H1 (cell line): Measurements from ENCODE around the gene RGS6. TPM values are rescaled to one million over a fixed set of nuclear protein-coding genes. Genes with fewer than 3 reads are reported as not detected.

Experiments used
- CTCF ChIA-PET: fragments of 300-600 bp; sonication (Branson Sonifier 250); formaldehyde crosslinking; loops from one replicate; lab custom pipeline; 2021; ENCODE audit not compliant: partially characterized antibody; lab: Charles Lee
- POLR2A ChIA-PET: fragments of 300-600 bp; sonication (Branson Sonifier 250); formaldehyde crosslinking; loops from one replicate; lab custom pipeline; 2021; ENCODE audit warnings: inconsistent platforms; ENCODE audit not compliant: partially characterized antibody; lab: Charles Lee
- DNase-seq, 2 experiments: peaks; one replicate each; pipeline versions ENCODE4 v3.0.0 to v3.0.0-alpha.2; 2010 to 2022; ENCODE audit warnings: low spot score in 2 of 2, low read depth in 1 of 2, mixed read lengths in 1 of 2
- FAIRE-seq: peaks from 2 replicates; lab custom pipeline; 2011; peaks lifted over from hg19 to GRCh38; lab: Jason Lieb, UNC
- H2AFZ ChIP-seq: 2 replicates; pipeline ENCODE4 v1.8.1; 2012; ENCODE audit warnings: low read length, inconsistent platforms
- H2AK5ac ChIP-seq: 2 replicates; pipeline ENCODE4 v1.6.1; 2013; ENCODE audit warnings: low read depth, low read length
- H2BK120ac ChIP-seq: replicated peaks from 2 replicates; pipeline ENCODE3; 2013; ENCODE audit warnings: low read depth, low read length, inconsistent platforms
- H2BK12ac ChIP-seq: 2 replicates; pipeline ENCODE4 v1.6.1; 2013; ENCODE audit warnings: low read depth, low read length
- H2BK15ac ChIP-seq: 2 replicates; pipeline ENCODE4 v1.6.1; 2013; ENCODE audit warnings: low read length
- H2BK20ac ChIP-seq: 2 replicates; pipeline ENCODE4 v1.6.1; 2013; ENCODE audit warnings: low read length
- H2BK5ac ChIP-seq: 2 replicates; pipeline ENCODE4 v1.6.1; 2013; ENCODE audit warnings: low read depth, low read length
- H3K14ac ChIP-seq: 2 replicates; pipeline ENCODE4 v1.6.1; 2013; ENCODE audit warnings: inconsistent platforms; ENCODE audit not compliant: insufficient read length
- H3K18ac ChIP-seq: 2 replicates; pipeline ENCODE4 v1.6.1; 2013; ENCODE audit warnings: low read length; ENCODE audit errors: extremely low read depth
- H3K23ac ChIP-seq: 2 replicates; pipeline ENCODE4 v1.6.1; 2013; ENCODE audit warnings: inconsistent platforms; ENCODE audit not compliant: insufficient read length
- H3K23me2 ChIP-seq: 2 replicates; pipeline ENCODE4 v1.6.1; 2013; ENCODE audit warnings: low read depth, low read length
- H3K27ac ChIP-seq: 2 replicates; pipeline ENCODE4 v1.6.1; 2011; ENCODE audit warnings: low read depth, low read length, inconsistent platforms
- H3K27me3 ChIP-seq, 4 experiments: replicated peaks in 1 of 4; 1 replicate in 1 of 4; 2 replicates in 3 of 4; pipeline versions ENCODE4 v1.6.1 to v1.8.1; 2011 to 2013; ENCODE audit warnings: low read length in 3 of 4, mild to moderate bottlenecking in 3 of 4, inconsistent platforms in 2 of 4, mixed read lengths in 2 of 4, moderate library complexity in 1 of 4; ENCODE audit not compliant: control insufficient read depth in 3 of 4, insufficient read depth in 3 of 4; ENCODE audit errors: extremely low read depth in 1 of 4
- H3K36me3 ChIP-seq, 4 experiments: 2 replicates each; pipeline versions ENCODE4 v1.6.1 to v1.8.1; 2011 to 2013; ENCODE audit warnings: mild to moderate bottlenecking in 4 of 4, low read length in 3 of 4, moderate library complexity in 2 of 4, control low read depth in 1 of 4, inconsistent platforms in 1 of 4; ENCODE audit not compliant: insufficient read depth in 4 of 4, control insufficient read depth in 2 of 4
- H3K4ac ChIP-seq: replicated peaks from 2 replicates; pipeline ENCODE3; 2013; ENCODE audit warnings: low read length, low read depth, mixed read lengths, inconsistent platforms; ENCODE audit not compliant: insufficient read length
- H3K4me1 ChIP-seq, 4 experiments: replicated peaks in 1 of 4; 1 replicate in 1 of 4; 2 replicates in 3 of 4; pipeline versions ENCODE4 v1.6.1 to v1.8.1; 2011 to 2013; ENCODE audit warnings: low read length in 3 of 4, inconsistent platforms in 2 of 4, mixed read lengths in 1 of 4; ENCODE audit not compliant: insufficient read depth in 4 of 4, control insufficient read depth in 3 of 4
- H3K4me2 ChIP-seq, 2 experiments: 2 replicates each; pipeline versions ENCODE4 v1.6.1 to v1.8.1; 2011 to 2013; ENCODE audit warnings: low read depth in 2 of 2, low read length in 2 of 2, control low read depth in 1 of 2, inconsistent platforms in 1 of 2, mild to moderate bottlenecking in 1 of 2; ENCODE audit not compliant: insufficient read depth in 1 of 2
- H3K4me3 ChIP-seq, 4 experiments: fragments of 200-600, 300-600 bp in 1 of 4; sonication (generic), shearing (Covaris generic), sonication (Bioruptor Twin) in 1 of 4; 2 replicates each; pipeline versions ENCODE4 v1.5.1 to v1.8.1; 2011 to 2016; ENCODE audit warnings: low read length in 4 of 4, low read depth in 3 of 4, control low read depth in 2 of 4, inconsistent platforms in 2 of 4, mild to moderate bottlenecking in 2 of 4, mixed read lengths in 1 of 4, moderate library complexity in 1 of 4; ENCODE audit not compliant: insufficient read depth in 2 of 4; ENCODE audit errors: extremely low read depth in 1 of 4
- H3K56ac ChIP-seq: replicated peaks from 2 replicates; pipeline ENCODE3; 2013; ENCODE audit warnings: low read depth, mild to moderate bottlenecking, mixed read lengths, low read length, inconsistent platforms; ENCODE audit not compliant: insufficient read length
- H3K79me1 ChIP-seq: 2 replicates; pipeline ENCODE4 v1.6.1; 2013; ENCODE audit warnings: low read depth, low read length, control low read depth
- H3K79me2 ChIP-seq, 2 experiments: 2 replicates each; pipeline versions ENCODE4 v1.6.1 to v1.8.1; 2012 to 2013; ENCODE audit warnings: low read length in 2 of 2, mild to moderate bottlenecking in 2 of 2, inconsistent platforms in 1 of 2; ENCODE audit not compliant: insufficient read depth in 2 of 2, control insufficient read depth in 1 of 2
- H3K9ac ChIP-seq, 4 experiments: replicated peaks in 1 of 4; 1 replicate in 1 of 4; 2 replicates in 3 of 4; pipeline versions ENCODE4 v1.6.1 to v1.8.1; 2011 to 2013; ENCODE audit warnings: low read depth in 3 of 4, low read length in 3 of 4, control low read depth in 2 of 4, mild to moderate bottlenecking in 2 of 4, moderate library complexity in 2 of 4, inconsistent platforms in 1 of 4; ENCODE audit errors: extremely low read depth in 1 of 4
- H3K9me3 ChIP-seq, 2 experiments: 2 replicates each; pipeline versions ENCODE4 v1.6.1 to v1.8.1; 2012 to 2013; ENCODE audit warnings: mild to moderate bottlenecking in 2 of 2, moderate library complexity in 2 of 2, control low read depth in 1 of 2, inconsistent platforms in 1 of 2, low read depth in 1 of 2, low read length in 1 of 2, mixed read lengths in 1 of 2; ENCODE audit not compliant: insufficient read depth in 2 of 2
- H4K20me1 ChIP-seq, 2 experiments: replicated peaks in 1 of 2; 2 replicates each; pipeline versions ENCODE3 to v1.8.1; 2011 to 2013; ENCODE audit warnings: inconsistent platforms in 2 of 2, low read length in 2 of 2, mild to moderate bottlenecking in 1 of 2; ENCODE audit not compliant: insufficient read depth in 2 of 2, control insufficient read depth in 1 of 2
- H4K5ac ChIP-seq: 2 replicates; pipeline ENCODE4 v1.6.1; 2013; ENCODE audit warnings: low read length, low read depth, mixed read lengths, inconsistent platforms; ENCODE audit not compliant: insufficient read length
- H4K8ac ChIP-seq: 2 replicates; pipeline ENCODE4 v1.8.0; 2013; ENCODE audit warnings: mild to moderate bottlenecking, moderate library complexity, low read length, inconsistent platforms; ENCODE audit not compliant: insufficient read depth; ENCODE audit errors: extremely low read depth
- H4K91ac ChIP-seq: replicated peaks from 2 replicates; pipeline ENCODE3; 2013; ENCODE audit warnings: low read length, mixed read lengths, inconsistent platforms; ENCODE audit not compliant: insufficient read length
- BACH1 ChIP-seq: IDR thresholded peaks from 2 replicates; pipeline ENCODE4 v1.6.1; 2012; ENCODE audit warnings: low read length, improper control_type of control experiment
- BCL11A ChIP-seq, 2 experiments: IDR thresholded peaks; one replicate each; pipeline ENCODE4 v1.6.1; 2011; ENCODE audit warnings: low read depth in 2 of 2, low read length in 2 of 2, mild to moderate bottlenecking in 2 of 2
- CEBPB ChIP-seq: IDR thresholded peaks from 2 replicates; pipeline ENCODE4 v1.6.1; 2012; ENCODE audit warnings: low read depth, low read length
- CHD1 ChIP-seq: IDR thresholded peaks from 2 replicates; pipeline ENCODE4 v1.6.1; 2012; ENCODE audit warnings: low read depth, low read length, improper control_type of control experiment
- EGR1 ChIP-seq: IDR thresholded peaks from 2 replicates; pipeline ENCODE4 v1.6.1; 2011; ENCODE audit warnings: low read depth, low read length, borderline replicate concordance
- EP300 ChIP-seq, 2 experiments: IDR thresholded peaks; 1 replicate in 1 of 2; 2 replicates in 1 of 2; pipeline ENCODE4 v1.6.1; 2011 to 2012; ENCODE audit warnings: low read depth in 2 of 2, low read length in 2 of 2, mild to moderate bottlenecking in 2 of 2, borderline replicate concordance in 1 of 2, inconsistent platforms in 1 of 2, moderate library complexity in 1 of 2
- GTF2F1 ChIP-seq: IDR thresholded peaks from 2 replicates; pipeline ENCODE4 v1.6.1; 2012; ENCODE audit warnings: low read depth, low read length, improper control_type of control experiment, borderline replicate concordance
- HDAC2 ChIP-seq, 2 experiments: fragments of 300-600 bp in 1 of 2; sonication (generic) in 1 of 2; IDR thresholded peaks; 2 replicates each; pipeline ENCODE4 v1.6.1; 2011 to 2012; ENCODE audit warnings: low read depth in 2 of 2, low read length in 2 of 2, mild to moderate bottlenecking in 2 of 2, moderate library complexity in 2 of 2, borderline replicate concordance in 1 of 2, inconsistent platforms in 1 of 2
- KDM1A ChIP-seq: fragments of 200-600, 300-600 bp; sonication (generic); IDR thresholded peaks from 2 replicates; pipeline ENCODE4 v1.7.1; 2016; ENCODE audit warnings: mild to moderate bottlenecking, low read length, borderline replicate concordance
- KDM4A ChIP-seq: IDR thresholded peaks from one replicate; pipeline ENCODE4 v1.7.1; 2012; ENCODE audit warnings: low read depth, mild to moderate bottlenecking, moderate library complexity, low read length, inconsistent platforms; ENCODE audit not compliant: severe bottlenecking
- RXRA ChIP-seq: IDR thresholded peaks from 2 replicates; pipeline ENCODE4 v1.6.1; 2011; ENCODE audit warnings: low read depth, mild to moderate bottlenecking, low read length, moderate library complexity; ENCODE audit not compliant: insufficient read depth
- TBP ChIP-seq: IDR thresholded peaks from 2 replicates; pipeline ENCODE4 v1.6.1; 2011; ENCODE audit warnings: low read depth, low read length, improper control_type of control experiment
- WGBS, 2 experiments: shearing (Covaris generic) in 1 of 2; methylation state at CpG; one replicate each; pipeline versions ENCODE4 v1.1.6 to v1.1.7; 2013 to 2015; ENCODE audit warnings: low lambda C conversion rate in 2 of 2, mixed read lengths in 2 of 2, inconsistent platforms in 1 of 2, low coverage in 1 of 2, missing lambda C conversion rate in 1 of 2; ENCODE audit not compliant: insufficient replicate concordance in 2 of 2, insufficient coverage in 1 of 2, insufficient read length in 1 of 2; ENCODE audit errors: extremely low coverage in 1 of 2, missing lambda C conversion rate in 1 of 2; 5-methylcytosine and 5-hydroxymethylcytosine counted together
- polyA plus RNA-seq, 7 experiments: library from polyadenylated mRNA; depleted of rRNA in 3 of 7; stranded (reverse) in 5 of 7; unstranded in 2 of 7; fragments of >200 nt in 5 of 7; fragments of 200-250 nt in 2 of 7; gene quantifications; 1 replicate in 5 of 7; 2 replicates in 1 of 7; 4 replicates in 1 of 7; pipeline versions ENCODE4 v1.2.1 to v1.2.3, GENCODE V29; 2011 to 2013; ENCODE audit warnings: missing spikeins in 2 of 7, mixed read lengths in 2 of 7
- total RNA-seq: library from RNA; stranded (reverse); fragmentation: NEBNext Ultra II Directional; extraction: Animal tissue kit (Norgen Biotek cat#: 25700); gene quantifications from 2 replicates; pipeline ENCODE4 v1.2.1, GENCODE V29; 2021
- TF ChIP-seq, protein P1 (sequence below): IDR thresholded peaks from 2 replicates; pipeline ENCODE4 v1.6.1; 2012; ENCODE audit warnings: low read length, inconsistent platforms

Gene RGS6
- total and polyA plus RNA-seq, 2 of the 8 experiments (the other 6 are each of a cell fraction or from before 2014, with no cell fraction given), result 0.26 to 1.1 TPM

- Histone ChIP-seq H3K27ac (no peak overlapping the region), H4K5ac (no peak overlapping the region), H2BK120ac (no peak overlapping the region), H3K36me3 (no peaks in the 10 kb centered on the region), H3K4me1 (no peaks in the 10 kb centered on the region), H3K23me2 (no peaks in the 10 kb centered on the region), H3K4me3 (no peak overlapping the region), H2BK20ac (no peak overlapping the region), H2AK5ac (no peak overlapping the region), H3K56ac (no peak overlapping the region), H4K8ac (no peak overlapping the region), H3K4me2 (no peak overlapping the region), H2AFZ (no peak overlapping the region), H3K23ac (no peak overlapping the region), H3K9ac (no peak overlapping the region), H3K18ac (no peak overlapping the region), H3K79me1 (no peaks in the 10 kb centered on the region), H3K4ac (no peak overlapping the region), H3K79me2 (no peaks in the 10 kb centered on the region), H3K9me3 (no peaks in the 10 kb centered on the region), H2BK15ac (no peak overlapping the region), H2BK5ac (no peak overlapping the region), H3K27me3 (no peaks in the 10 kb centered on the region), H4K91ac (no peak overlapping the region), H3K14ac (no peak overlapping the region), H4K20me1 (no peaks in the 10 kb centered on the region), H2BK12ac (no peak overlapping the region)
- DNase-seq, result no peak
- CTCF ChIA-PET, result interaction anchor here (1.0 to 1.4 kb wide), 2 partner anchors 13 to 27 kb away, joined by 3 read pairs; no protein-coding TSS in a partner anchor
- 93% methylated on average over 9 of the region's 9 CpGs; no CpG with 5 or more reads in 1 of the 2 experiments for WGBS, 2 experiments
- POLR2A ChIA-PET, result no interaction called here
- FAIRE-seq, result no peak
- TF ChIP-seq EGR1 (no peak), TBP (no peak), HDAC2 (IDR thresholded peaks at IDR 0.05; ENCODE audit: borderline replicate concordance in 1 of 2, low read depth in 2 of 2, low read length in 2 of 2) (no peak), BACH1 (no peak), KDM1A (no peak), KDM4A (no peak), GTF2F1 (no peak), CEBPB (no peak), BCL11A (IDR thresholded peaks at IDR 0.05; ENCODE audit: low read depth in 2 of 2, low read length in 2 of 2) (no peak), EP300 (IDR thresholded peaks at IDR 0.05; ENCODE audit: borderline replicate concordance in 1 of 2, low read depth in 2 of 2, low read length in 2 of 2) (no peak), RXRA (no peak), CHD1 (no peak)
- TF ChIP-seq, protein P1, sequence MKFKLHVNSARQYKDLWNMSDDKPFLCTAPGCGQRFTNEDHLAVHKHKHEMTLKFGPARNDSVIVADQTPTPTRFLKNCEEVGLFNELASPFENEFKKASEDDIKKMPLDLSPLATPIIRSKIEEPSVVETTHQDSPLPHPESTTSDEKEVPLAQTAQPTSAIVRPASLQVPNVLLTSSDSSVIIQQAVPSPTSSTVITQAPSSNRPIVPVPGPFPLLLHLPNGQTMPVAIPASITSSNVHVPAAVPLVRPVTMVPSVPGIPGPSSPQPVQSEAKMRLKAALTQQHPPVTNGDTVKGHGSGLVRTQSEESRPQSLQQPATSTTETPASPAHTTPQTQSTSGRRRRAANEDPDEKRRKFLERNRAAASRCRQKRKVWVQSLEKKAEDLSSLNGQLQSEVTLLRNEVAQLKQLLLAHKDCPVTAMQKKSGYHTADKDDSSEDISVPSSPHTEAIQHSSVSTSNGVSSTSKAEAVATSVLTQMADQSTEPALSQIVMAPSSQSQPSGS, result no peak
These were observed 63.5 kb downstream of the RGS6 start for GRCh38 chr14:71995741-71996140.
